Tibial nerve (tissue), 4 donors: ENCODE measurements around the gene CAMK2G.

Experiments
- EP300 ChIP-seq, 2 donors: sonication (generic); formaldehyde crosslinking; IDR thresholded peaks; one replicate each; pipeline ENCODE4 v1.6.1; 2017; ENCODE audit warnings: antibody characterized with exemption in 2 of 2, mild to moderate bottlenecking in 1 of 2
- POLR2A ChIP-seq, 2 donors: fragments of 450-650 bp; IDR thresholded peaks; one replicate each; pipeline ENCODE4 v1.6.1; 2017; ENCODE audit warnings: antibody characterized with exemption in 2 of 2, mild to moderate bottlenecking in 2 of 2, moderate library complexity in 2 of 2
- TF ChIP-seq, protein P1 (sequence below), 5 experiments: fragments of 200-600 bp in 3 of 5; fragments of 450-650 bp in 2 of 5; sonication (generic) in 3 of 5; IDR thresholded peaks; one replicate each; pipeline ENCODE4 v1.5.1; 2016 to 2019; ENCODE audit warnings: antibody characterized with exemption in 5 of 5, mild to moderate bottlenecking in 3 of 5, moderate library complexity in 2 of 5

DNA sequence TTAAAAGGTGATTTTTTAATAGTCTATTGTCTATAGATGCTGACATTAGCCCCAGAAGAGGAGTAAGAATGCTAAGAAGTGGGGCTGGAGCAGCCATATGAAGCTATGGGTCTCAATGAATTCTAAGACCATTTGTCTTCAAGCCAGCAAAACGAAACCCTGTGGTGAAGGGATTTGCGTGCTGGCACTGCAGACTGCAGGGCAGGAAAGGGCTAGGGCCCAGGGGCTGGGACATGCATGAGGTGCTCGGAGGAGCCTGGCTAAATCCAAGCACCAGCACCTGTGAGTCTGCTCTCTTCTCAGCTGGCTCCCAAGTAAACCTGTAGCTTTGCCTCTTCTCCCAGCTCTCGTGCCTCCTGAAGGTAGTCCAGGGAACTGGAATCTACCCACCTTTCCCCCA lies 61.7 kb downstream of the CAMK2G start:
- TF ChIP-seq, protein P1, sequence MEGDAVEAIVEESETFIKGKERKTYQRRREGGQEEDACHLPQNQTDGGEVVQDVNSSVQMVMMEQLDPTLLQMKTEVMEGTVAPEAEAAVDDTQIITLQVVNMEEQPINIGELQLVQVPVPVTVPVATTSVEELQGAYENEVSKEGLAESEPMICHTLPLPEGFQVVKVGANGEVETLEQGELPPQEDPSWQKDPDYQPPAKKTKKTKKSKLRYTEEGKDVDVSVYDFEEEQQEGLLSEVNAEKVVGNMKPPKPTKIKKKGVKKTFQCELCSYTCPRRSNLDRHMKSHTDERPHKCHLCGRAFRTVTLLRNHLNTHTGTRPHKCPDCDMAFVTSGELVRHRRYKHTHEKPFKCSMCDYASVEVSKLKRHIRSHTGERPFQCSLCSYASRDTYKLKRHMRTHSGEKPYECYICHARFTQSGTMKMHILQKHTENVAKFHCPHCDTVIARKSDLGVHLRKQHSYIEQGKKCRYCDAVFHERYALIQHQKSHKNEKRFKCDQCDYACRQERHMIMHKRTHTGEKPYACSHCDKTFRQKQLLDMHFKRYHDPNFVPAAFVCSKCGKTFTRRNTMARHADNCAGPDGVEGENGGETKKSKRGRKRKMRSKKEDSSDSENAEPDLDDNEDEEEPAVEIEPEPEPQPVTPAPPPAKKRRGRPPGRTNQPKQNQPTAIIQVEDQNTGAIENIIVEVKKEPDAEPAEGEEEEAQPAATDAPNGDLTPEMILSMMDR (IDR thresholded peaks at IDR 0.05), result no peak
- TF ChIP-seq POLR2A (IDR thresholded peaks at IDR 0.05) (no peak), EP300 (IDR thresholded peaks at IDR 0.05) (no peak)
